Fibroblast of skin of left quadriceps (primary cell): ENCODE measurements around the gene CACNG4.
"Not testable (repeated sequence)": the region's sequence is repeated elsewhere in the genome, so short reads cannot be mapped to it uniquely, and the experiment has no call there.

Experiments
- DNase-seq, 2 experiments: peaks; one replicate each; pipeline ENCODE4 v3.0.0-alpha.2; 2013; ENCODE audit warnings: low read depth in 2 of 2

Gene CACNG4

DNA sequence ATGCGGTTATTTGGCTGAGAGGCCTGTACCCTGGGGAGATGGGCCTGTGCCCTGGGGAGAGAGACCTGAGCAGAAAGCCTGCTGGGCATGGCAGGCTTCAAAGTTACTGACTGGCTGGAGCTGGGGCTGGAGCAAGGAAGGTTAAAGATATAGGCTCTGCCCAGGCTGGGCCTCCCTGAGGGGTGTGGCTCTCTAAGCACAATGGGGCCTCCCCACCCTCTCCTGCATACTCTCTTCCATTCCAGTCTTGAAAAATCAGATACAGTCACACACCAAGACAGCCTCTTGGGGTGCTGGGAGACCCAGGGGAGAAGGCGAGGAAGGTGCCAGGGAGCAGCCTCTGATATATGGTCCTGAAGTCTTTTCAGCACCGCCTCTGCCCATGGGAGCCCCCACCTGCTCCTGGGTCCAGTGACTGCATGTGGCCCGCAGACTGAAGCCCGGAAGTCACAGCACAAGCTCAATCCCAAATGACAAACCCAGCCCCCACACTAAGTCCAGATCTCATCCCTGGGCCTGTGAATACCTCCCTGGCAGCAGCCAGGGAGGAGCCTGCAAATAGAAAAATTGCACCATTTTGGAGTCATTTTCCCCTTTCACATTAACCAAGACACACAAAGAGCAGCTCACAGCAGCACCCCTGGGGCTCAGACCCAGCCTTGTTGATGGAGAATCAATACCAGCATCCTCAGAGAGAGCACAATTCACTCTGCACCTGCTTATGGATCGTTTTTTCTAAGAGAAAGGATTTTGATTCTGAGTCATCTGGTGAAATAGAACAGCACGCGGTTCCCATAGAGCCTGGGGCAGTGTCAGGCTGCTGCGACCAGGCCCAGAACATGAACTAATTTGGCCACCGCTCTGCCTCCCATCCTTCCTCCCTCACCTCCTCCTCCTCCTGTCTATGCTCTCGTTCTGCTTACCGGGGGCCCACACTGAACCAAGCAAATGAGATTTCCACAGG is 54.2 kb downstream of the CACNG4 start:
- DNase-seq: no peak

DNA sequence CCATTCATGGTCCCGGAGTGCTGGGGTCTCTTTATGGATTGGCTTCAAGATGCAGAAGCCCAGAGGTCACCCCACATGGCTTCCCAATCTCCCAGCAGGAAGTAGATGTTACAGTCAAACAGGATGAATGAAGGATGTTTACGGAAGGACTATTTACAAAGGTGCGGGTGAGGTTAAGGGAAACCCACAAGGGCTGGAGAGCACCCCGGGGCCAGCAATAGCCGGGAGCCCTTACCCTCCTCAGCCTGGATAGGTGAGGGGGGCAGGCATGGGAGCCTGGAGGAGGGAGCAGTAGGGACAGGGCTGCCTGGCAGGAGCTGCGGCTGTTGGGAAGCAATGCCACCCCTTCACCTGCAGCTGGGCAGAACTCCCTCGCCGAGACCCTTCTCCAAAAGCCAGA is 55.3 kb downstream of the CACNG4 start:
- no peak for DNase-seq

DNA sequence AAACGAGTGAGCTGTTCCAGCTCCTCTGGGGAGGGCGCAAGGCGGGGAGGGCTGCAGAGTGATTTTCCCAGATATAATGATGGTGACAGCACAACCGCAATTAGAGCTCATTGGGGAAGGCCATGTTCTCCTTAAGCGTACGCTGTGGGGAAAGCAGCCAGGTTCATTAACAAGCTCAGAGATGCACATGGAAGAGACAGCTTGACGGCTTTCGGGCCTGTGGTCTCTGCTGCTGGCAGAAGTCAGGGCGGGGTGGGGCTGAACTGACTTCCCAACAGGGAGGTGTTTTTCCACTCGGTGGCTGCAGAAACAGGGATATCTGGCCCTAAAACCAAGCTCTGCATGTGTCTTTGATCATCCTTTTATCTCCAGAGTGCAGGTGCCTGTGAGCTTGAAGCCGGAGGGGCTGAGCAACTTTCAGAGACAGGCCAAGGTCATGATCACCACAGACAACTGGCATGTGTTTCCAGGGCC is 55.8 kb downstream of the CACNG4 start:
- DNase-seq: no peak

DNA sequence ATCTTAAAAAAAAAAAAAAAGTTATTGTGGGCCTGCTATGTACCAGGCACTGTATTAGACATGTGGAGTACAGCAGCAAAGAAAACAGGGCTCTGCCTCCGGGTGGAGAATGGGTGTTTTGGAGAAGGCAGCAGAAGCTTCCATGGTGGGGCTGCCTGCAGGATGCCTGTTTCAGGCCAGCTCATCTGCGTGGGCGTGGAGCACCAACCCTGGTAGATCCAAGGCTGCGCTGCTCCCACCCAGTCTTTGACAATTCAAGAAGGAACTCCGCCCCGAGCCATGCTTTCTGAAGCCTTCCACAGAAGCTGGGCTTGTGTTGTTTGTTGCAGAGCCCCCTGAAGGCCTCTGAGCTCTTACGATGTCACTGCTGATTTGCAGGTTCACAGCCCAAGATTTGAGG is 56.7 kb downstream of the CACNG4 start:
- DNase-seq: no peak

DNA sequence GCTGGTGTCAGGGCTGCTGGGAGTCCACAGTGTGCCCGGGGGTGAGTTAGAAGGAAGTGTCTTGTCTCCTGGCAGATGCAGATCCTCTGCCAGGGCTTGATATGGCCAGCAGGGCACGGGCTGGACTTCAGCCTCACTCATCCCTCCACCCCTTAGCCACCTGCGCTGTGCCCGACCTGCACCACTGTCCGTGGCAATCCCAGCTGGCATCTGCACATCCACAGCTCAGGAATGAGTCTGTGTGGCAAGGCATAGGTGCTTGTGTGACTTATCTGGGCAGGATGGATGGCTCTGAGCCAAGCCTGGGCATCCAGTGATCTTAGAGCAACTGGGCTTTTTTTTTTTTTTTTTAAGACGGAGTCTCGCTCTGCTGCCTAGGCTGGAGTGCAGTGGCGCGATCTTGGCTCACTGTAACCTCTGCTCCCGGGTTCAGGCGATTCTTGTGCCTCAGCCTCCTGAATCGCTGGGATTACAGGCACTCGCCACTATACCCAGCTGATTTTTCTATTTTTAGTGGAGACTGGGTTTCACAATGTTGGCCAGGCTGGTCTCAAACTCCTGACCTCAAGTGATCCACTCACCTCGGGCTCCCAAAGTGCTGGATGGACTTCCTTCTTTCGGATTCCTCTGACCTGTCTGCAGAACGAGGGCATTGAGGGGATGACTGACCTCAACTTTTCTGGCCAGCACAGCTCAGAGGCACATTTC is 57.4 kb downstream of the CACNG4 start:
- no peak for DNase-seq

DNA sequence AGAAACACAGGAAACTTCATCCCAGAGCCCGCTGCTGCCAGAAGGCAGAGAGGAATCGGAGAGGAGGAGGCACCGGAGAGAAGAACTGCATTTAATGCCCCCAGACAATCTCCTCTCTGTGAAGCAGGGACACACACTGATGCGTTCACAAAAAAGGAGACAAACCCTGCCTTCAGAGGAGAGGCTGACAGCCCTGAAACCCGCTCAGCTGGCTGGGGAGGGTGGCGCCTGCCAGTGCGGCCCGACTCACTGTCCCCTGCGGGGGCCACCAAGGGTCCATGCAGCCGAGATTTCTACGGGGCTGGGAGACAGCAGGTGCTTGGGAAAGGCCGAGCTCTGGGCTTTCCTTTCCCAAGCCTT is 57.9 kb downstream of the CACNG4 start:
- no peak for DNase-seq

DNA sequence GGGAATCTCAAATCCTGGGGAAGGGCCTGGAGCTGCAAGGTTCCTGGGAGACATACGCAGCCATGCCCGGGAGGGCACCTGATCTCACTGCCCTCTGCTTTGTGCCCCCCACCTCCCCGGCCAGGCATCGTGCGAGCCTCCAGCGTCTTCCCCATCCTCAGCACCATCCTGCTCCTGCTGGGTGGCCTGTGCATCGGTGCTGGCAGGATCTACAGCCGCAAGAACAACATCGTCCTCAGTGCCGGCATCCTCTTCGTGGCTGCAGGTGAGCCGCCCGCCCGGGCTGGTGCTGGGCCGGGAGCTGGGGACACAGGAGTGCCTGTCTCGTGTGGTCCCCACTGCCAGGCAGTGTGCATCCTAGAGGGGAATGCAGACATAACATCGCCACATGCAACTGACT is 60.2 kb downstream of the CACNG4 start:
- DNase-seq: no peak

DNA sequence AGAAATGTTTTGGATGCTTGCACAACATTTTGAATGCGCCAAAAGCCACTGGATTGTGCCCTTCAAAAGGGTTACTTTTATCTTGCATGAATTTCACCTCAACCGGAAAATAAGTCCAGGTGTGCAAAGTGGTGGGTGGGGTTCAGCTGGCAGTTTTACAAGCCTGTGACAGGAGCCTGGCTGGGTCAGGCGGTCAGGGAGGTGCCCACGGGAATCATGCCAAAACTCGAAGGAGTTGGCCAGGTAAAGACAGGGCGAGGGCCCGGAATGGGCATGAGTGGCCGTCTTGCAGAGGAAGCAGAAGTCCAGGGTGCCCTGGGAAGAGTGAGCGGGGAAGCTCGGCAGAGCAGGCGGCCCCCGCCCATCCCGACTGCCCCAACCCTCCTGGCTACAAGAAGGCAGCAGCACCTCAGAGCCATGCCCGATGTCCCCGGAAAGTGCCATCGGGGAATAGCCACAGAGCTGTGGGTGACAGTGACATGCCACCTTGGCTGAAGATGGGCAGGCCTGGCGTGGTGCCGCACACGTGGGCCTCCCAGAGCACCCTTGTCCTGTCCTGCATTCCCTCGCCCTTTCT is 60.8 kb downstream of the CACNG4 start:
- DNase-seq: no peak

DNA sequence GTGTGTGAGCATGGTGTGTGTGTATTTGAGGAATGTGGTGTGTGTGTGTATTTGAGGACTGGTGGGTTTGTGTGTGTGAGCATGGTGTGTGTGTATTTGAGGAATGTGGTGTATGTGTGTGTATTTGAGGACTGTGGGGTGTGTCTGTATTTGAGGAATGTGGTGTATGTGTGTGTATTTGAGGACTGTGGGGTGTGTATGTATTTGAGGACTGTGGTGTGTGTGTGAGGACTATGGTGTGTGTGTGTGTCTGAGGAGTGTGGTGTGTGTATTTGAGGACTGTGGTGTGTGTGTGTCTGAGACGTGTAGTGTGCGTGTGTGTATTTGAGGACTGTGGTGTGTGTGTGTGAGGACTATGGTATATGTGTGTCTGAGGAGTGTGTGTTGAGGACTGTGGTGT is 61.8 kb downstream of the CACNG4 start:
- DNase-seq: no peak

DNA sequence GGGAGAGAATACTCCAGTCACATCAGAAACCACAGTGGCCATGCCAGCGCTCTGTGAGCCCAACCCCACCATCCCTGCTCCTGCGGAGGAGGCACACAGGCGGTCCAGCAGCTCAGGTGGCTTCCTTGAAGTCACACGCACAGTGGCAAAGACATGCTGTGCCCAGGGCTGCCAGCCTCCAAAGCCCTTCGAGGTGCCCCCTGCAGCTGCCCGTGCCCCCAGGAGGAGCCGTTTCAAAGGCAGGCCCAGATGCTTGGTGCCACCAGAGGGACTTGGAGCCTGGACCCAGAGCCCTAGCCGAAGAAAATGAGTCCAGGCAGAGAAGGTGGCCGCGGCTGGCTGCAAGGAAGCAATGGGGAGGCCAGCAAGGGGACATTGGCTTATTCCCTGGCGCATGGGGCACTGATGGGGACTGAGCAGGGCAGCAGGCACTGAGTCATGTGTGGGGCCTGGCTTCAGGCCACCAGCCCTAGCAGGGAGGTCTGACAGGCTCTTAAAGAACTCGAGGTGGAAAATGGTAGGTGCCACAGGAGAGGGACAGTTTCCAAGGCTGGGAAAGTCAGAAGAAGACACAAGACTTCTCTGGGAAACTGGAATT is 62.6 kb downstream of the CACNG4 start:
- DNase-seq: no peak

DNA sequence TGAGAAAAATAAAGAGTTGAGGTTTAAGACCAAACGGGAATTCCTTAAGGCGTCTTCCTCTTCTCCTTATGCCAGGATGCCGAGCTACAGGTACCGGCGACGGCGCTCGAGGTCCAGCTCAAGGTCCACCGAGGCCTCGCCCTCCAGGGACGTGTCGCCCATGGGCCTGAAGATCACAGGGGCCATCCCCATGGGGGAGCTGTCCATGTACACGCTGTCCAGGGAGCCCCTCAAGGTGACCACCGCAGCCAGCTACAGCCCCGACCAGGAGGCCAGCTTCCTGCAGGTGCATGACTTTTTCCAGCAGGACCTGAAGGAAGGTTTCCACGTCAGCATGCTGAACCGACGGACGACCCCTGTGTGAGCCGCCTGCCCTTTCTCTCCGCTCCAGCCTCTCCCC is 66.1 kb downstream of the CACNG4 start:
- DNase-seq: no peak

DNA sequence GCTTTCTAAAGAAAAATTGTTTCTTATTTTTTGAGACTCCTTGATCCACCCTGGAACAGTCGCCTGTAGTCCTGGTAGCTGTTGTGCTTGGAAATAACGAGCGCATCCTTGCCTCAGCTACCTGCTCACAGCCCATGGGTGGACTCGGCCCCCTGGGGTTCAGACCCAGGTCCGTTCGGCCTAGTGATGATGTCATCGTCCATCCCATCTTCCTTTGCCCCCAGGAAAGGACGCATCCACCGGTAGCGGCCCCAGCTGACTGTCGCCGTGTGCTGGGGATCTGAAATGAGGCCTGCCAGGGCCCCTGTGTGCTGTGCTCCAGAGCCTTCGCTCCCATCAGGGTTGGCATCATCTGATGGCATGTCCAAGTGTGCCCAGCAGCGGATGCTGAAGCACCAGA is 67.9 kb downstream of the CACNG4 start:
- DNase-seq: no peak

DNA sequence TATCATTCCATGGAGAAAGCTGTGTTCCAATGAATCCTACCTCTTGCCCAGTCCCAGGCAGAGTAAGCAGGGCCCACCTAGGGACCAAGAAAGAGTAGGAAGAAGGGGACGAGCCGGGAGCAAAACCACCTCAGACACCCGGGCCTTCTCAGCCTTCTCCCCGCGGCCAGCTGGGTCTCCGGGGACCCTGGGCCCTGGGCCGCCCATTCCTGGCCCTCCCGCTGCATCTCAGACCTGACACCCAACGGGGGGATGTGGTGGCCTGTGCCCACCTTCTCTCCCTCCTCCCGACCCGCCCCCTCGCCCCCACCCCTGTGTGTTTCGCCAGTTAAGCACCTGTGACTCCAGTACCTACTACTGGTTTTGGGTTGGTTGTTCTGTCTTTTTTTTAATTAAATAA is 68.5 kb downstream of the CACNG4 start:
- no peak for DNase-seq

DNA sequence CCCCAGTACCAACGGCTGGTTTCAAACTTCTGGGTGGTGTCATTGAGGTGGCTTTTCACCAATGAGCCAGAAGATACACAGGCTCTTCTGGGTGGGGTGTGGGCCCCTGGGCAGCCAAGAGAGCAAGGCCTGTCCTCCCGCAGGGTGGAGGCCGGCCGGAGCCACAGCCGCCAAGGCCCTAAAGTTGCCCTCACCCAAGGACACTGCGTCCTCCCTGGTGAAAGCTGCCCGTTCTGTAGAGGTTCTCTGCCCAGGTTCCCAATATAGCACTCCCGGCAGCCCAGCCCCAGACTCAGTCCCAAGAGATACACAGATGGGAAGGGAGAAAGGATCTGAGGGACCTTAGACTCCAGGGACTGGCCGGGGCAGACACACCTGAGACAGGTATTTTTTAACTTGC is 69.1 kb downstream of the CACNG4 start:
- DNase-seq: no peak

DNA sequence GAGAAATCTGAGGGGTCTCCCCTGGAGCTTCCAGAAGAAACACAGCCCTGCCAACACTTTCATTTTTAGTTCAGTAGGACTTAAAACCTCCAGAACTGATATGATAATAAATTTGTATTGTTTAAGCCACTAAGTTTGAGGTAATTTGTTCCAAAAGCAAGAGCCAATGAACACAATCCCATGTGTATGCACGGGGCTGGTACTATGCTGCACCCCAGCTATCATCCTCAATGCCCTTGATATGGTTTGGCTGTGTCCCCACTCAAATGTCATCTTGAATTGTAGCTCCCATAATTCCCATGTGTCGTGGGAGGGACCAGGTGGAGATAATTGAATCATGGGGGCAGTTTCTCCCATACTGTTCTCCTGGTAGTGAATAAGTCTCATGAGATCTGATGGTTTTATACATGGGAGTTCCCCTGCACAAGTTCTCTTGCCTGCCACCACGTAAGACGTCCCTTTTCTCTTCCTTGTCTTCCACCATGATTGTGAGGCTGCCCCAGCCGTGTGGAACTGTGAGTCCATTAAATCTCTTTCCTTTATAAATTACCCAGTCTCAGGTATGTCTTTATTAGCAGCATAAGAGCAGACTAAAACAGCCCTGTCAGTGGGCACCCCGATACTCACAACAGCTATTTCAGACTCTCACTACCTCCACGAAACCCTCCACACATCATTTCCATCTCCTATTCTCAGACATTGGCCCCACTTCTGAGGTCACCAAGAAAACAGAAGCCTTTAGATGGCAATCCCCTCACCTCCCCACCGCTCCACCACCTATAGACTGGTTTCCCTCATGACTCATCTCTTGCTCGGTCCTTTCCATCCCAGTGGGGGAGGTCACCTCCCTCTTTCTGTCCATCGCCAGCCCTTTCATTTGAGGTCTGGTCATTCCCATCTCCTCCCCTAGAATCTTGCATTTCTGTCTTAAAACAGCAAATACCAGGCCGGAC is 70.9 kb downstream of the CACNG4 start:
- DNase-seq: no peak

DNA sequence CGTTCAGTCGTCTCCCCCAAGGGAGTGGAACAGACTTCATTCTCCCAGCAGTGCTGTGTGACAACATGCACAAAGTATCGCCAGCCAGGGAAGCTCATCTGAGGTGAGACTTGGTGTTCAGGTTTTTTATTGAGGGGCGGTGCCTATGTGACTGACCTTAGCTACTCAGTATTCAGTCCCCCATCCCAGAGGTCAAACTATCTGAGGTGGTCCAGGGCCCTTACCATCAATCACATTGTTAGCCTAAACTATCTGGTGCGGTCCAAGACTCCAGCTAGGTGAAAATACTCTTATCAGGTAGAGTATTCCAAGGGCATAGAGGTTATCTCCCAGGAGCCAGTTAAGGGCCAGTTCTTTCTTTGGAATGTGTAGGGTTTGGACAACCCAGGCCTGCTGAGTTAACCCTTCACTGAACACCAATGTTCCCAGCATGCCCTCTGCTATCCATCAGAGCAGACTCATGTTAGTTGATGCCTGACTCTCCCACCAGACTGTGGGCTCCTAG is 74.4 kb downstream of the CACNG4 start:
- no peak for DNase-seq

DNA sequence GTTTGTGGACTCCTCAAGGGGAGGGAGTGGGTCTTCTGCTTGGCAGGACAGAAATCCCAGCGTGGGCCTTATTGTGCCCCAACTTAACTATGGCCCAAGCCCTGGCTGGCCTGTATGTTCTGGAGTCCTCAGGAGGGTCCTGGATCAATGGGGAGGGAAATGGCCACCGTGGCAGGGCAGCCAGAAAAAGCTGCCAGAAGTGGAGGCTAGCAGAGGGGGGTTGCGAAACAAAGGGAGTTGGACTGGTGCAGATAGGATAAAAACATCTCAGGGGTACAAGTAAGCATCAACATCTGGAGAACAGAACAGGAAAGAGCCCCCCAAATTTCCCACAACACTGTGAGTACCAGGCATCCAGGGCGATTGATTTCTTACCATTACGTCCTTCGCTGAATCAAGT is 76.1 kb downstream of the CACNG4 start:
- no peak for DNase-seq

DNA sequence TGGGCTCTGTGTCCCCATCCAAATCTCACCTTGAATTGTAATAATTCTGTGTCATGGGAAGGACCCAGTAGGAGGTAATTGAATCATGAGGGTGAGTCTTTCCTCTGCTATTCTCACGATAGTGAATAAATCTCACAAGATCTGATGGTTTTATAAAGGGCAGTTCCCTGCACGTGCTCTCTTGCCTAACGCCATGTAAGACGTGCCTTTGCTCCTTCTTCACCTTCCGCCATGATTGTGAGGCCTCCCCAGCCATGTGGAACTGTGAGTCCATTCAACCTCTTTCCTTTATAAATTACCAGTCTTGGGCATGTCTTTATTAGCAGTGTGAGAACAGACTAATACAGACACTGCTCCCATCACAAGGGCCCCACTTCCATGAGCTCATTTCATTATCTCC is 76.6 kb downstream of the CACNG4 start:
- not testable (repeated sequence) for DNase-seq

DNA sequence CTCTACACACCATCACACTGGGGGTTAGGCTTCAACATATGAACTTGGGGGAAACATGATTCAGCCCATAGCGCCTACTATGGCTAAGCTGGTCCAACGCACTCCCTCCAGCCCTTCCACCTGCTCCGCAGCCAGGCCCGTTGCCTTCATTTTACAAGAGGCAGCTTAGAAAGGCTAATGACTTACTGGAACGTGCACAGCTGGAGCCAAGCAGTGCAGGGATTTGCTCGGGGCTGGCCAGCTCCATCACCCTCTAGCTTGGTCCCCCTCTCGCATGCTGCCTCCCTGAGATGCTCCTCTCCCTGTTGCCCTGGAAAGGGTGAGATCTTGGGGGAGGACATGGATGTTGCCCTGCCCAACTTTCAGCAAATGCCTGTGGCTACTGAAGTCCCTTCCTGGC is 77.0 kb downstream of the CACNG4 start:
- no peak for DNase-seq

DNA sequence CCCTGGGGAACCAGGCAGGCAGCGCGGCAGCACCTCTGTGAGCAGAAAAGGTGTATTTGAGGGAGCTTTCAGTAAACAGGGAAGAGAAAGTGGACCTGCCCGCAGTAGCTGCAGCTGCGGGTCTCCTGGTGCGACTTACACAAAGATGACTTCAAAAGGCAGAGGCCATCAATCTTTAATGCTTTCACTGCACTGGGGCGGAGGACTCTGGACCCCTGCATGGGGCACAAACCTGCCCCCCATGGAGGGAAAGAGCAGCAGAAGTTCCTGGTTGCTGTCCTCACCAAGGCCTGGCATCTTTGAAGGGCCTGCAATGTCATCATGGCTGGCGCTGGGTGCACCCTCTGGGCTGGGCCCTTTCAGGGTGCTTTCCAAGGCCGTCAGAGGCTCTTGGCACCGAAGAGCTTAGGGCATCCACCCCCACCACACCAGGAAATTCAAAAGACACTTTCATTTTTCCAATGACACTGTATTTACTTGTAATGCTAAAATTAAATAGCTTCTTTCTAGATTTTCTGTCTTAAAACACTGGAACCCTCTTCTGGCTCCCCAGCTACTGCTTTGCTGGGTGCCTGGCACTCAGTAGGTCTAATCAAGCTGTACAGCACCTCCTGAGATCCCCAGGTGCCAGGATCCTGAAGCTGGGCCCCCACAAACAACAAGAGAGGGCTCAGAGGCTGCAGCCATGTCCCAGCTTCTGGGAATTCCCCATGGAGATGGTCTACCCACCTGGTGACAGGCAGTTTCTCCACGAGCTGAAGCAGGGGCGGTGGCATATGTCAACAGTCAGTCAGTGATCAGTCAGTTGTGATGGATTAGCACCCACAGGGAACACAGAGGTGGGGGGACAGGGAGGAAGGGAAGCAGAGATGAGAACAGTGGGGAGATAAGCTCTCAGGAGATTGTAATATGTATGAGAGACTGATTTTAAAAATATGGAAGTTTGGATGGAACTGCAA is 77.7 kb downstream of the CACNG4 start:
- DNase-seq: no peak
